Adipocyte (in vitro differentiated cells): ENCODE data around the gene CPLX1.
"Not testable (repeated sequence)": the region's sequence is repeated elsewhere in the genome, so short reads cannot be mapped to it uniquely, and the experiment has no call there.

Experiments used
- DNase-seq: peaks from one replicate; pipeline ENCODE4 v3.0.0-alpha.2; 2015; ENCODE audit warnings: low read depth
- H3K27me3 ChIP-seq: replicated peaks from 2 replicates; pipeline ENCODE4 v1.7.0; 2013; ENCODE audit warnings: mild to moderate bottlenecking, low read length, moderate library complexity; ENCODE audit not compliant: control insufficient read depth, insufficient read depth
- H3K36me3 ChIP-seq: 2 replicates; pipeline ENCODE4 v1.7.0; 2013; ENCODE audit warnings: low read length, mild to moderate bottlenecking, moderate library complexity; ENCODE audit not compliant: control insufficient read depth, insufficient read depth, severe bottlenecking
- H3K4me1 ChIP-seq: 2 replicates; pipeline ENCODE4 v1.7.0; 2013; ENCODE audit warnings: mild to moderate bottlenecking, low read length, moderate library complexity; ENCODE audit not compliant: control insufficient read depth, insufficient read depth
- H3K4me3 ChIP-seq: 2 replicates; pipeline ENCODE4 v1.7.0; 2013; ENCODE audit warnings: mild to moderate bottlenecking, low read length, moderate library complexity
- H3K9ac ChIP-seq: 2 replicates; pipeline ENCODE4 v1.7.0; 2013; ENCODE audit warnings: mild to moderate bottlenecking, low read length, moderate library complexity
- H3K9me3 ChIP-seq: 2 replicates; pipeline ENCODE4 v1.7.0; 2013; ENCODE audit warnings: mild to moderate bottlenecking, low read length, moderate library complexity; ENCODE audit not compliant: control insufficient read depth

Gene CPLX1

DNA sequence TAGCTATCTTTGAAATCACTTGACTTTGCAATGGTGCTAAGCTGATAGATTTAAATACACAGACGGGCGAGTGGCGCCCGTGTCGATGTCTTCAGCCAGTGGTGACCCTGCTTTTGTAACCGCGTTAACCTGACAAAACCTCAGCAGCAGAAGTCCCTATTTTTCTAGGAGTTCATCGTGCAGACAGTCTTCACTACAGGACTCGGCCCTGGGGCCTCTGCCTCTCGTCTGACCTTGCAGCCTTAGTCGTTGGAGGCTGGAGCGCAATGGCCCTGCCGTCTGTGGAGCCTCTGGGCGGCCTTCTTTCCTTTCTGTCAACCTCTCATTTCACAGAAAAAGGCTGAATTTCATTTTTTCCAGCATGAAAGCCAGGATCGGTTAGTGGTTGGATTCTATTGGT, 57.9 kb downstream of the CPLX1 start:
- H3K9me3 ChIP-seq = no peaks in the 10 kb centered on the region
- H3K9ac ChIP-seq = no peak overlapping the region
- no peaks in the 10 kb centered on the region for H3K27me3 ChIP-seq
- H3K36me3 ChIP-seq = peaks cover 69% of the 10 kb centered on the region
- no peak overlapping the region for H3K4me3 ChIP-seq
- DNase-seq = no peak
- peaks cover 40% of the 10 kb centered on the region for H3K4me1 ChIP-seq

DNA sequence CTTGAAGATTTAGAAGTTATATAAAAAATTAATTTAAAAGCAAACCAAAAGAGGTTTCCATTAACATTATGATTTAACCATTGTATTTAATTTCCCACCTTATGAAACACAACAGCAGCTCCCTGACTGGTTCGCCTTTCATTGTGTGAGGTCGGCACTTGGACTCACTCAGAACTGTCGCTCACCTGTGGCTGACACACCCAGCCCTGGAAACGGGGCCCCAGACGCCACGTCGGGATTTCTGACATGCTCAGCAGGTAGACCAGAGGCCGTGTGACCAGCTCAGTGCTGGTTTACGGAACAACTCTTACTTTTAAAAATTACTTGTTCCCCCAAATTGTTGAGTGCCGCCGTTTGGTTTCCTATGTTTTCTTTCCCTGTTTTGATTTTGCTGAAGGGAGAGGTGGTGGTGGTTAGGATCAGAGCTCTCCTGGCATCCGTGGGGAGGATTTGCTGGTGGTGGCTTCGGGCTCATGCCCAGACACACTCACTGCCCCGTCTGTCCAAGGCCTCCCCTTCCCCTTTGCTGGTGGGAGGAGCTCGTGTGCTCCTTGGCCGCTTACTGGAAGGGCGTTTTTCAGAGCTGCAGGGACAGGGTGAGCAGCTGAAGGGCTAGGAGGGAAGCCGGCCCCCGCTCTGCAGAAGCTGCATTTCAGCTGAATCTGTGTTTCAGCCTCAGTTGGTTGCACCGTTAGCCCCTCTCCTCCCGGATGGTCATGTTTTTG, 59.2 kb downstream of the CPLX1 start:
- H3K36me3 ChIP-seq = peaks cover 78% of the 10 kb centered on the region
- no peak for DNase-seq
- H3K27me3 ChIP-seq = no peaks in the 10 kb centered on the region
- H3K4me1 ChIP-seq = peaks cover 29% of the 10 kb centered on the region
- H3K9me3 ChIP-seq = no peaks in the 10 kb centered on the region
- no peak overlapping the region for H3K4me3 ChIP-seq
- H3K9ac ChIP-seq = peak overlapping the region; percentile 22

DNA sequence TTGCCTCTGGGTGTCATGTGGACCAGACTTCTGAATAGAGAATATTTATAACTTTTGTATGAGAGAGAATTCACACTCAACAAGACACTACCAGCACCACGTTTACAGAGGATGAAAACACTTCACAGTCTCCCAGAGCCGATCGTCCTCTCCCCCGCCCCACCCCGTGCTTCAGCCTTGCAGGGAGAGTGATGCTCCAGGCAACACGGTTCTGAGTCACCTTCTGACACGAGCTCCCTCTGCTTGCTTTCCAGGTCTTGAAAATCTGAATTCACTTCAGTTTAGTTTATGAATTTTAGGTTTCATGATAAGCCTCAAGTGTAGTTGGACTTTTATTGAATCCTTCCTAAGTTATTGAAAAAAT, 59.8 kb downstream of the CPLX1 start:
- no peak for DNase-seq
- Histone ChIP-seq H3K9ac (peak overlapping the region; percentile 4), H3K27me3 (no peaks in the 10 kb centered on the region), H3K4me1 (peaks cover 24% of the 10 kb centered on the region), H3K4me3 (no peak overlapping the region), H3K36me3 (peaks cover 79% of the 10 kb centered on the region), H3K9me3 (no peaks in the 10 kb centered on the region)

DNA sequence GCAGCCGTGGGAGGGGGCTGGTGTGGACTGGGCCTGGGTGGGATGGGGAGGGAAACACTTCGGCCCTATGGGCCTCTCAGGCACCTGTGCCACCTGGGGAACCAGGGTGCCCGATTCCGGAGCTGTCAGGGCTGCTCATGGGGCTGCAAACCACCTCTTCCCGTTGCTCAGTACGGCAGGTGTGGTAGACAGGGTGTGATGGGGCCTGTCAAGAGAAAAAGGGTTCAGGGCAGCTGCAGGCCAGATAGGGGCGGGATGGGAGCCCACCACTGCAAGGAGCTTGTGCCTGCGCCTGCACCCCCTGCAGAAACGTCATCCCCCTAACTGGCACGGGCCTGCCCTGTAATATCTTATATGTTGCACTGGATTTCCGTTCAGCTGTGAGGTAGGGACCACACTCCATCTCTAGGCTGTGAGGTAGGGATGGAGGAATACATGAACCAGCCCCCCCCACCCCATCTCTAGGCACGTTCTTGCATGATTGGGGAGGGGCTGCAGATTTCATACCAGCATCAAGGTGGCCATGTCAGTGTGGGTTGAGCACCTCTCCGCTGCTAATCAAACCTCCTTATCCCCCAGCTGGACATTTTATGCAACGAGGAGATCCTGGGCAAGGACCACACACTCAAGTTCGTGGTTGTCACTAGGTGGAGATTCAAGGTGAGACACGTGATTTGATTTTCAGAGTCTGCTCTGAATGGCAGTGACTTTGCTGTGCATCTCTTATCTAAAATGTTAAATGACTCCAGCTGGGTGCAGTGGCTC, 61.3 kb downstream of the CPLX1 start:
- no peak for DNase-seq
- no peaks in the 10 kb centered on the region for H3K9me3 ChIP-seq
- peaks cover 80% of the 10 kb centered on the region for H3K36me3 ChIP-seq
- H3K9ac ChIP-seq = no peak overlapping the region
- H3K4me1 ChIP-seq = peaks cover 21% of the 10 kb centered on the region
- H3K27me3 ChIP-seq = no peaks in the 10 kb centered on the region
- H3K4me3 ChIP-seq = no peak overlapping the region

DNA sequence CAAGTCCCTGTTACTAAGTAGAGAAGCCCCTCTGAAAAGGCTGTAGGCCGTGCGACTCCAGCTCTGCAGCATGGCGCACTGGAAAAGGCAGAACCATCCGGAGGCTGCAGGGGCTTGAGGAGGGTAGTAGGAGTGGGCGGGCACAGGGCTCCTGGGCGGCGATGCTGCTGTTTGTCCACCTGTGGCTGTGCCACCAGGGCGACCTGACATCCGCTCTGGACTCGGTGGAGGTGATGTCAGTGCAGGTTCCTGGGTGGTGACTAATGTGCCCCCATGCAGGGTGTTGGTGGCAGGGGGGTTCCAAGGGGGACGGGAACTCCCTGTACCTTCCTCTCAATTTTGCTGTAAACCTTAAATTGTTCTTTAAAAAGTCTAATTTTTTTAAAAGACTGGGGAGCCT, 62.0 kb downstream of the CPLX1 start:
- Histone ChIP-seq H3K27me3 (no peaks in the 10 kb centered on the region), H3K36me3 (peaks cover 74% of the 10 kb centered on the region), H3K9me3 (no peaks in the 10 kb centered on the region), H3K4me3 (no peak overlapping the region), H3K9ac (no peak overlapping the region), H3K4me1 (peaks cover 18% of the 10 kb centered on the region)
- no peak for DNase-seq

DNA sequence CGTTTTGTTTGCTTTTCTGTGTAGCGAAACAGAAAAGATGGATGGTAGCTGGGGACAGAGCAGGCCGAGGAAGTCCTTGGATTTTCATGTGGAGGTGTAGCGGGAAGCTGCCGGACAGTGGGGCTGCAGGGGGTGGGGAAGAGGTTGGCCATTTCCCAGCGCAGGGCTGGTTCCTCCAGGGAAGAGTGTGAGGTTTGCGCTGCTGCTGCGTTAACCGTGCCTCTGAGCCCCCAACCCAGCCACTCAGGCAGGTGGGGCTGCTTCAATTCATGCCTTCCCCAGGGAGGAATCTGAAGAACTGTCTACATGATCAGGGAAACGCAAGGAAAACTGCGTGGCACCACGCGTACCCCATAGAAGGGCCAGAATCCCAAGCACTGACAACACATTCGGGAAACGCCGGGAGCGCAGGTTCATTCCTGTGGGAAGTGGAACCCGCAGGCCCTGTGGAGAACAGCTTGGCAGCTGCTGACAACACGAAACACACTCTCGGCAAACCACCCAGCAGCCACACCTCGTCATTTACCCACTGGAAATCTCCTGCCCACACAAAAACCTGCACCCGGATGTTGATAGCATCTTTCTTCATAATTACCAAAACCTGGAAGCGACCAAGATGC, 62.6 kb downstream of the CPLX1 start:
- no peaks in the 10 kb centered on the region for H3K27me3 ChIP-seq
- peaks cover 69% of the 10 kb centered on the region for H3K36me3 ChIP-seq
- no peak for DNase-seq
- no peak overlapping the region for H3K9ac ChIP-seq
- no peaks in the 10 kb centered on the region for H3K9me3 ChIP-seq
- no peak overlapping the region for H3K4me3 ChIP-seq
- H3K4me1 ChIP-seq = peaks cover 18% of the 10 kb centered on the region

DNA sequence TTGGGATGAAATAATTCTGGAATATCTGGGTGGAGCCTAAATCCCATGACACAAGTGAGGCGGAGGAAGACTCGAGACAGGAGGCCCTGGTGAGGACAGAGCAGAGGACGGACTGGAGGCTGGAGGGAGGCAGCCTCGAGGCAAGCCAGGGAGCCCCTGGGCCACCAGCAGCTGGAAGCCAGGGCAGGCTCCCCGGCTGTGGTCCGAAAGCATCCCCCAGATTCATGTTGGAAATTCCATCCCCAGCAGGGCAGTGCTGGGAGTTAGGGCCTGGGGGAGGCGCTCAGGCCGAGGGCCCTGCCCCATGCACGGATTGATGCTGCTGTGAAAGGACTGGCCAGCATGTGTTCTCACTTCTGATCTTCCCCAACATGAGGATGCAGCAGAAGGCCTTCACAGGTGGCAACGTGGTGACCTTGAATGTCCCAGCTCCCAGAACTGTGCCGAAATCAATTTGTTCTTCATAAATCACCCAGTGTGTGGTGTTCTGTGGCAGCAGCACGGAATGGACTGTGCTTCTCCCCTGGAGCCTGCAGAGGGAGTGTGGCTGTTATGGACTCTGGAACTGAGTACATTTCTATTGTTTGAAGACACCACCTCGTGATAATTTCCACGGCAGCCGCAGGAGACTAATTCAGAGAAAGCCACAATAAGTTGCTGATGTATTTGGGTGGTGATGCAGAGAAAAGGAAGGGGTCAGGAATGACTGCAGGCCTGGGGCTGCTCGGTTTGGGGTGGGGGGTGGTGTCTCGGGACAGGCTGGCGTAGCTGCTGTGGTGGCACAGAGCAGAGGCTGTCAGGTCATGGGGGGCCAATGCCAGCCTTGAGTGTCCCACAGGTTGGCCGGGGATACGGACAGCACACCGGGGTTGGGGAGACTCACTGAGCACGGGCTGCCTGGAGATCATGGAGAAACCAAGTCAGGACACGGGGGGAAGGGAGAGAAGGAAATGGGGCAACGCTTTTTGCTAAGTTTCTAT, 63.4 kb downstream of the CPLX1 start:
- Histone ChIP-seq H3K4me3 (no peak overlapping the region), H3K9ac (no peak overlapping the region), H3K9me3 (no peaks in the 10 kb centered on the region), H3K36me3 (peaks cover 61% of the 10 kb centered on the region), H3K4me1 (peaks cover 18% of the 10 kb centered on the region), H3K27me3 (no peaks in the 10 kb centered on the region)
- DNase-seq = no peak

DNA sequence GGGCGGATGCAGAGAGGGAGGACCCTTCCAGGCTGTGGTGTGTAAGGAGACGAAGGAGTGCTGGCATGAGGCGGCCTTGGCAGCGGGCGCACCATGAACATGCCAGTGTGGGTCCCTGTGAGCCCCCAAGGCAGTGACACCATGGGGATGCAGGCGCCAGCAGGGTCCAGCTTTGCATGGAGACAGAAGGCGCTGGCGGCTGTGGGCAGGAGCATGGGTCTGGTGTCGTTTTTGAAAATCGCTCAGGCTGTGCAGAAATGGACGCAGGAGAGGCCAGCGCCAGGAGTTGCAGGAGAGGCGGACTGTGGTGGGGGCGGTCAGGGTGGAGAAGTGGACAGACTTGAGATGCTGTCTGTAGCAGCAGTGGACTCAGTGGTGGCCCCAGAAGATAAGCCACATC, 64.2 kb downstream of the CPLX1 start:
- H3K9ac ChIP-seq = no peak overlapping the region
- DNase-seq = no peak
- H3K27me3 ChIP-seq = no peaks in the 10 kb centered on the region
- peaks cover 61% of the 10 kb centered on the region for H3K36me3 ChIP-seq
- no peaks in the 10 kb centered on the region for H3K9me3 ChIP-seq
- H3K4me3 ChIP-seq = no peak overlapping the region
- H3K4me1 ChIP-seq = peaks cover 18% of the 10 kb centered on the region

DNA sequence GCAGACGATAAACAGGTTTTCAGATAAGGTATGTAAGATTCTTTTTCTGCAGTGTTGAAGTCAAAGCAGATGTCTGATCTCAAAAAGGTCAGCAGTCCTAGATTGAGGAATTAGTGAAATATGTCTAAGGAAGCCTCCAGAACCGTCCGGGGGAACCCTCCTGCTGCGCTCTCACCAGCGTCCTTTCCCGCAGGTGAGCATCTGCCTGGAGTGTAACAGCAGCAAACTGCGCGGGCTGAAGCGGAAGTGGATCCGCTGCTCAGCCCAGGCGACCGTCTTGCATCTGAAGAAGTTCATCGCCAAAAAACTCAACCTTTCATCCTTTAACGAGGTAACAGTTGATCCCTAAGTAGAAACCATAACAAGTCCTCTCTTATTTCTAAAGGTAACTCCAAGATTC, 64.8 kb downstream of the CPLX1 start:
- Histone ChIP-seq H3K4me1 (peaks cover 17% of the 10 kb centered on the region), H3K9me3 (no peaks in the 10 kb centered on the region), H3K36me3 (peaks cover 58% of the 10 kb centered on the region), H3K4me3 (no peak overlapping the region), H3K9ac (no peak overlapping the region), H3K27me3 (no peaks in the 10 kb centered on the region)
- DNase-seq = no peak

DNA sequence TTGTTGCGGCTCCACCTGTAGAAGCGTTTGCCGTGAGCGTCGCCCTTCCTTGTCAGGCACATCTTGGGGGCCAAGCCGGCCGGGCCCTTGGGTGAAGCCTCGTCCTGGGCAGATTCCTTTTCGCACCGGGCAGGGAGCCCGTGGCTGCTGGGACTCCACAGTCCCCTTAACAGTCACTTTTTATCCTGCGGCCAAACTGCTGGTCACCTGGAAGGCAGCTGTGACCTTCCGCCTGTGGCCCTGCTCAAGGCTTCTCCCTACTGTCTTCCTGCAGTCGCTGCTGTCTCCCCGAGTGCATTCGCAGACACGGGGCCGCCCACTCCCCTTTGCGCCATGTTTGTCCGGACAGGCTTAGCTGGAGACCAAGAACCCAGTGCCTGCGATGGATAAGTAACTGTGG, 65.3 kb downstream of the CPLX1 start:
- Histone ChIP-seq H3K4me3 (no peak overlapping the region), H3K9ac (no peak overlapping the region), H3K36me3 (peaks cover 55% of the 10 kb centered on the region), H3K27me3 (no peaks in the 10 kb centered on the region), H3K4me1 (peaks cover 12% of the 10 kb centered on the region), H3K9me3 (no peaks in the 10 kb centered on the region)
- DNase-seq = no peak

DNA sequence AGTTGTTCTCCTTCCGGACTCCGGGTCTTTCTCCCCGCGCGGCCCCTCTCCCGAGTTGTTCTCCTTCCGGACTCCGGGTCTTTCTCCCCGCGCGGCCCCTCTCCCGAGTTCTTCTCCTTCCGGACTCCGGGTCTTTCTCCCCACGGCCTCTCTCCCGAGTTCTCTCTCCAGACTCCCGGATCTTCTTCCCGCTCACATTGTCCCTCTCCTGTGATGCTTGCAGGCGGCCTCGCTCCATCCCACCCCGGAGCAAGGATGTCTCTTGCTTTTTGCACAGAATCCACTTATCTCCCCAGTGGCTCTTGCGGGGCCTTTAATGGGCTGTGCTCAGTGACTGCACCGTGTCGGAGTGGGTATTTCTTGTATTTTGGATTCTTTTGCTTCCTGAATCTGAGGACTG, 66.1 kb downstream of the CPLX1 start:
- H3K9ac ChIP-seq, H3K4me3 ChIP-seq, H3K4me1 ChIP-seq, DNase-seq, H3K9me3 ChIP-seq, H3K27me3 ChIP-seq: not testable (repeated sequence)
- H3K36me3 ChIP-seq = peaks cover 61% of the 10 kb centered on the region
